ENCODE data around the gene RPP25L.
A peak's percentile ranks its signal among the peaks of the same experiment; 100 is the strongest.

RPP25L gene

GRCh38 chr9:34611251-34611810 lies 566 bp downstream of the RPP25L start:
- DNase-seq (ENCODE audit: low spot score), result peak; percentile 18

- DNase-seq (ENCODE audit: low spot score), result no peak
These were observed 1.3 kb downstream of the RPP25L start for GRCh38 chr9:34610434-34611206.

GRCh38 chr9:34607331-34607730 lies 4.6 kb downstream of the RPP25L start:
- no peak for DNase-seq (ENCODE audit: low spot score)

- DNase-seq (ENCODE audit: low spot score), result no peak
These were observed 5.0 kb downstream of the RPP25L start for GRCh38 chr9:34606905-34607304.

- DNase-seq (ENCODE audit: low spot score), result no peak
These were observed 5.7 kb downstream of the RPP25L start for GRCh38 chr9:34606190-34606589.

- peak; percentile 90 for DNase-seq (ENCODE audit: low spot score)
These were observed 8.2 kb downstream of the RPP25L start for GRCh38 chr9:34603610-34604231.

GRCh38 chr9:34601937-34602573 lies 9.8 kb downstream of the RPP25L start:
- no peak for DNase-seq (ENCODE audit: low spot score)

- DNase-seq (ENCODE audit: low spot score), result no peak
These were observed 11.0 kb downstream of the RPP25L start for GRCh38 chr9:34600908-34601307.

GRCh38 chr9:34599546-34599945 lies 12.4 kb downstream of the RPP25L start:
- DNase-seq (ENCODE audit: low spot score), result no peak

GRCh38 chr9:34594177-34594576 lies 17.7 kb downstream of the RPP25L start:
- DNase-seq (ENCODE audit: low spot score), result no peak

- DNase-seq (ENCODE audit: low spot score), result peak; percentile 58
These were observed 18.8 kb downstream of the RPP25L start for GRCh38 chr9:34592895-34593601.

GRCh38 chr9:34591917-34592866 lies 19.7 kb downstream of the RPP25L start:
- no peak for DNase-seq (ENCODE audit: low spot score)

GRCh38 chr9:34591248-34591916 lies 20.5 kb downstream of the RPP25L start:
- peak; percentile 95 for DNase-seq (ENCODE audit: low spot score)

- DNase-seq (ENCODE audit: low spot score), result no peak
These were observed 21.3 kb downstream of the RPP25L start for GRCh38 chr9:34590381-34591247.

- peak; percentile 53 for DNase-seq (ENCODE audit: low spot score)
These were observed 22.1 kb downstream of the RPP25L start, which contains the start of gene CNTFR for GRCh38 chr9:34589636-34590380. TSS of gene CNTFR (minus strand) at chr9:34589724. CDS start at chr9:34568981, 20,743 bp downstream.

GRCh38 chr9:34588671-34589635 lies 22.9 kb downstream of the RPP25L start:
- DNase-seq (ENCODE audit: low spot score), result no peak

GRCh38 chr9:34587271-34587670 lies 24.6 kb downstream of the RPP25L start:
- no peak for DNase-seq (ENCODE audit: low spot score)
